Measurements from ENCODE around the gene VIL1.

DNA sequence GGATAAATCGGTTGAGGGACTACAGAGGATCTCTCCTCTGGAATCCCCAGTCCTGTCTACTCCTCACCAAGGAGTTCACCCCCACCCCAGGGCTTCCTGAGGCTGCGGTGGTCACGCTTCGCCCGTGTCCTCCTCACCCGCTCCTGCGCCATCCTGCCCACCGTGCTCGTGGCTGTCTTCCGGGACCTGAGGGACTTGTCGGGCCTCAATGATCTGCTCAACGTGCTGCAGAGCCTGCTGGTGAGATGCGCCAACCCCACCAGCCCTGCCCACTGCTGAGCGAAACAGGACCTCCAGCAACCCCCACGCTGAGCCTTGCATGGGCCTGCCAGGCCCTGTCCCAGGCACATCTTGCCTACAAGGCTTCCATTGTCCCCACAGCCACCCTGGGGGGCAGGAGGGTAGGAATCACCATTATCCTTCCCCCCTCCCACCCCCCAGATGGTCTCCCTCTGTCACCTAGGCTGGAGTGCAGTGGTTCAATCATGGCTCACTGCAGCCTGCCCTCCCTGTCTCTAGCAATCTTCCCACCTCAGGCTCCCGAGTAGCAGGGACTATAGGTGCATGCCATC, 25.9 kb upstream of the VIL1 start:
- TF ChIP-seq, protein P1, sequence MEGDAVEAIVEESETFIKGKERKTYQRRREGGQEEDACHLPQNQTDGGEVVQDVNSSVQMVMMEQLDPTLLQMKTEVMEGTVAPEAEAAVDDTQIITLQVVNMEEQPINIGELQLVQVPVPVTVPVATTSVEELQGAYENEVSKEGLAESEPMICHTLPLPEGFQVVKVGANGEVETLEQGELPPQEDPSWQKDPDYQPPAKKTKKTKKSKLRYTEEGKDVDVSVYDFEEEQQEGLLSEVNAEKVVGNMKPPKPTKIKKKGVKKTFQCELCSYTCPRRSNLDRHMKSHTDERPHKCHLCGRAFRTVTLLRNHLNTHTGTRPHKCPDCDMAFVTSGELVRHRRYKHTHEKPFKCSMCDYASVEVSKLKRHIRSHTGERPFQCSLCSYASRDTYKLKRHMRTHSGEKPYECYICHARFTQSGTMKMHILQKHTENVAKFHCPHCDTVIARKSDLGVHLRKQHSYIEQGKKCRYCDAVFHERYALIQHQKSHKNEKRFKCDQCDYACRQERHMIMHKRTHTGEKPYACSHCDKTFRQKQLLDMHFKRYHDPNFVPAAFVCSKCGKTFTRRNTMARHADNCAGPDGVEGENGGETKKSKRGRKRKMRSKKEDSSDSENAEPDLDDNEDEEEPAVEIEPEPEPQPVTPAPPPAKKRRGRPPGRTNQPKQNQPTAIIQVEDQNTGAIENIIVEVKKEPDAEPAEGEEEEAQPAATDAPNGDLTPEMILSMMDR (IDR thresholded peaks at IDR 0.05), result no peak
- TF ChIP-seq POLR2A (IDR thresholded peaks at IDR 0.05) (no peak), EP300 (IDR thresholded peaks at IDR 0.05) (no peak), POLR2AphosphoS5 (IDR thresholded peaks at IDR 0.05) (peak in 1 of 2 donors; percentile 33)
